Trophoblast cell (in vitro differentiated cells and primary cell): ENCODE data around the gene GABRR2.

Experiments used
- DNase-seq, 2 donors: peaks; one replicate each; pipeline ENCODE4 v3.0.0-alpha.2; 2016
- H2AFZ ChIP-seq: 2 replicates; pipeline ENCODE4 v1.6.1; 2013; ENCODE audit warnings: low read length, moderate library complexity, mild to moderate bottlenecking; ENCODE audit not compliant: insufficient read depth, poor library complexity
- H2AK5ac ChIP-seq: 2 replicates; pipeline ENCODE4 v1.6.1; 2013; ENCODE audit warnings: mild to moderate bottlenecking, low read length
- H2BK120ac ChIP-seq: 2 replicates; pipeline ENCODE4 v1.6.1; 2013; ENCODE audit warnings: low read length, mild to moderate bottlenecking, moderate library complexity; ENCODE audit not compliant: insufficient read depth, poor library complexity
- H2BK12ac ChIP-seq: 2 replicates; pipeline ENCODE4 v1.6.1; 2013; ENCODE audit warnings: mild to moderate bottlenecking, low read length, moderate library complexity
- H2BK5ac ChIP-seq: 2 replicates; pipeline ENCODE4 v1.6.1; 2013; ENCODE audit warnings: low read length, low read depth, moderate library complexity, mild to moderate bottlenecking; ENCODE audit not compliant: poor library complexity
- H3K14ac ChIP-seq: 2 replicates; pipeline ENCODE4 v1.6.1; 2013; ENCODE audit warnings: mild to moderate bottlenecking, low read length
- H3K18ac ChIP-seq: 2 replicates; pipeline ENCODE4 v1.6.1; 2013; ENCODE audit warnings: mild to moderate bottlenecking, low read length
- H3K23ac ChIP-seq: 2 replicates; pipeline ENCODE4 v1.6.1; 2013; ENCODE audit warnings: low read length
- H3K27ac ChIP-seq: 2 replicates; pipeline ENCODE4 v1.5.1; 2013; ENCODE audit warnings: low read depth, mild to moderate bottlenecking, inconsistent platforms, low read length, moderate library complexity
- H3K27me3 ChIP-seq: 2 replicates; pipeline ENCODE4 v1.6.1; 2013; ENCODE audit warnings: inconsistent platforms, mild to moderate bottlenecking, low read length, moderate library complexity; ENCODE audit not compliant: insufficient read depth
- H3K36me3 ChIP-seq, 2 experiments: 1 replicate in 1 of 2; 2 replicates in 1 of 2; pipeline ENCODE4 v1.6.1; 2013; ENCODE audit warnings: low read length in 2 of 2, mild to moderate bottlenecking in 2 of 2, moderate library complexity in 1 of 2; ENCODE audit not compliant: insufficient read depth in 2 of 2, control insufficient read depth in 1 of 2
- H3K4ac ChIP-seq: 2 replicates; pipeline ENCODE4 v1.6.1; 2013; ENCODE audit warnings: low read depth, mild to moderate bottlenecking, low read length, moderate library complexity
- H3K4me1 ChIP-seq, 2 experiments: 1 replicate in 1 of 2; 2 replicates in 1 of 2; pipeline ENCODE4 v1.6.1; 2013; ENCODE audit warnings: low read length in 2 of 2, mild to moderate bottlenecking in 2 of 2, moderate library complexity in 1 of 2; ENCODE audit not compliant: insufficient read depth in 2 of 2, control insufficient read depth in 1 of 2
- H3K4me2 ChIP-seq: 2 replicates; pipeline ENCODE4 v1.6.1; 2013; ENCODE audit warnings: inconsistent platforms, mild to moderate bottlenecking, low read length, moderate library complexity
- H3K4me3 ChIP-seq: 2 replicates; pipeline ENCODE4 v1.5.1; 2013; ENCODE audit warnings: mild to moderate bottlenecking, low read depth, low read length, inconsistent platforms
- H3K79me1 ChIP-seq: one replicate; pipeline ENCODE4 v1.6.1; 2013; ENCODE audit warnings: low read length
- H3K79me2 ChIP-seq: 2 replicates; pipeline ENCODE4 v1.6.1; 2013; ENCODE audit warnings: low read length, mild to moderate bottlenecking; ENCODE audit not compliant: control insufficient read depth, insufficient read depth, poor library complexity
- H3K9ac ChIP-seq: 2 replicates; pipeline ENCODE4 v1.6.1; 2013; ENCODE audit warnings: mild to moderate bottlenecking, low read length
- H3K9me3 ChIP-seq: 2 replicates; pipeline ENCODE4 v1.6.1; 2013; ENCODE audit warnings: low read depth, mild to moderate bottlenecking, control low read depth, inconsistent platforms, low read length; ENCODE audit not compliant: insufficient read depth
- H4K12ac ChIP-seq: 2 replicates; pipeline ENCODE4 v1.6.1; 2013; ENCODE audit warnings: low read depth, mild to moderate bottlenecking, low read length, moderate library complexity
- H4K8ac ChIP-seq: 2 replicates; pipeline ENCODE4 v1.6.1; 2013; ENCODE audit warnings: low read depth, mild to moderate bottlenecking, low read length, moderate library complexity
- H4K91ac ChIP-seq: one replicate; pipeline ENCODE4 v1.6.1; 2013; ENCODE audit warnings: low read depth, mild to moderate bottlenecking, low read length, moderate library complexity
- WGBS: extraction: QIAGEN DNeasy Blood & Tissue Kit; methylation state at CpG from one replicate; pipeline ENCODE4 v1.1.7; 2013; ENCODE audit warnings: missing lambda C conversion rate; ENCODE audit not compliant: insufficient read length, insufficient coverage; ENCODE audit errors: extremely low coverage; 5-methylcytosine and 5-hydroxymethylcytosine counted together

The GABRR2 gene

GRCh38 chr6:89216411-89216810 is 98.7 kb downstream of the GABRR2 start:
- Histone ChIP-seq H4K12ac (no peak overlapping the region), H3K79me2 (no peaks in the 10 kb centered on the region), H3K18ac (no peak overlapping the region), H3K9ac (no peak overlapping the region), H3K14ac (no peak overlapping the region), H2AK5ac (no peak overlapping the region), H2BK5ac (no peak overlapping the region), H3K4ac (no peak overlapping the region), H3K4me1 (no peaks in the 10 kb centered on the region), H2BK120ac (no peak overlapping the region), H3K9me3 (no peaks in the 10 kb centered on the region), H2AFZ (no peak overlapping the region), H3K36me3 (no peaks in the 10 kb centered on the region), H3K23ac (no peak overlapping the region), H4K8ac (no peak overlapping the region), H3K27ac (no peak overlapping the region), H3K79me1 (no peaks in the 10 kb centered on the region), H3K4me3 (no peak overlapping the region), H3K4me2 (no peak overlapping the region), H2BK12ac (no peak overlapping the region), H3K27me3 (no peaks in the 10 kb centered on the region), H4K91ac (no peak overlapping the region)
- no peak for DNase-seq
- WGBS, result no CpG with 5 or more reads among the region's 4 CpGs

- no peaks in the 10 kb centered on the region for H3K79me2 ChIP-seq
- no peak overlapping the region for H3K27ac ChIP-seq
- no peak overlapping the region for H3K14ac ChIP-seq
- no peak overlapping the region for H4K91ac ChIP-seq
- H3K4ac ChIP-seq, result no peak overlapping the region
- no peak for DNase-seq
- H3K23ac ChIP-seq, result no peak overlapping the region
- H3K36me3 ChIP-seq, result no peaks in the 10 kb centered on the region
- no peak overlapping the region for H3K4me3 ChIP-seq
- H3K18ac ChIP-seq, result no peak overlapping the region
- no peaks in the 10 kb centered on the region for H3K4me1 ChIP-seq
- H3K79me1 ChIP-seq, result no peaks in the 10 kb centered on the region
- H3K4me2 ChIP-seq, result no peak overlapping the region
- H4K8ac ChIP-seq, result no peak overlapping the region
- no peak overlapping the region for H2BK5ac ChIP-seq
- no peaks in the 10 kb centered on the region for H3K9me3 ChIP-seq
- H2AFZ ChIP-seq, result no peak overlapping the region
- H3K27me3 ChIP-seq, result no peaks in the 10 kb centered on the region
- no peak overlapping the region for H2BK120ac ChIP-seq
- no peak overlapping the region for H4K12ac ChIP-seq
- H2AK5ac ChIP-seq, result no peak overlapping the region
- H3K9ac ChIP-seq, result no peak overlapping the region
- no peak overlapping the region for H2BK12ac ChIP-seq
Observed at GRCh38 chr6:89215391-89215790, 99.7 kb downstream of the GABRR2 start.

GRCh38 chr6:89214197-89214596 is 100.9 kb downstream of the GABRR2 start:
- Histone ChIP-seq H3K36me3 (no peaks in the 10 kb centered on the region), H4K12ac (no peak overlapping the region), H3K79me2 (no peaks in the 10 kb centered on the region), H3K9ac (no peak overlapping the region), H3K23ac (no peak overlapping the region), H3K27me3 (no peaks in the 10 kb centered on the region), H3K27ac (no peak overlapping the region), H3K79me1 (no peaks in the 10 kb centered on the region), H4K8ac (no peak overlapping the region), H2BK12ac (no peak overlapping the region), H3K14ac (no peak overlapping the region), H4K91ac (no peak overlapping the region), H3K9me3 (no peaks in the 10 kb centered on the region), H2BK120ac (no peak overlapping the region), H3K18ac (no peak overlapping the region), H3K4me2 (no peak overlapping the region), H3K4ac (no peak overlapping the region), H2AK5ac (no peak overlapping the region), H3K4me3 (no peak overlapping the region), H3K4me1 (no peaks in the 10 kb centered on the region), H2AFZ (no peak overlapping the region), H2BK5ac (no peak overlapping the region)
- no peak for DNase-seq

- no peak overlapping the region for H2BK120ac ChIP-seq
- no peaks in the 10 kb centered on the region for H3K27me3 ChIP-seq
- H3K23ac ChIP-seq, result no peak overlapping the region
- no peak for DNase-seq
- no peak overlapping the region for H3K4ac ChIP-seq
- no peaks in the 10 kb centered on the region for H3K4me1 ChIP-seq
- no peak overlapping the region for H4K8ac ChIP-seq
- no peak overlapping the region for H2AK5ac ChIP-seq
- no peak overlapping the region for H3K27ac ChIP-seq
- no peak overlapping the region for H2AFZ ChIP-seq
- no peaks in the 10 kb centered on the region for H3K36me3 ChIP-seq
- no peak overlapping the region for H3K18ac ChIP-seq
- no peaks in the 10 kb centered on the region for H3K79me2 ChIP-seq
- no peak overlapping the region for H3K4me2 ChIP-seq
- no peaks in the 10 kb centered on the region for H3K9me3 ChIP-seq
- no peaks in the 10 kb centered on the region for H3K79me1 ChIP-seq
- H3K14ac ChIP-seq, result no peak overlapping the region
- H3K9ac ChIP-seq, result no peak overlapping the region
- no peak overlapping the region for H4K91ac ChIP-seq
- H2BK5ac ChIP-seq, result no peak overlapping the region
- H3K4me3 ChIP-seq, result no peak overlapping the region
- H2BK12ac ChIP-seq, result no peak overlapping the region
- no CpG with 5 or more reads among the region's 5 CpGs for WGBS
- H4K12ac ChIP-seq, result no peak overlapping the region
Observed at GRCh38 chr6:89212472-89212871, 102.6 kb downstream of the GABRR2 start.

GRCh38 chr6:89209457-89209856 is 105.6 kb downstream of the GABRR2 start:
- no peak overlapping the region for H3K4ac ChIP-seq
- no peak overlapping the region for H2BK5ac ChIP-seq
- H3K23ac ChIP-seq, result no peak overlapping the region
- no peak overlapping the region for H3K9ac ChIP-seq
- H2AK5ac ChIP-seq, result no peak overlapping the region
- no peaks in the 10 kb centered on the region for H3K79me2 ChIP-seq
- H3K79me1 ChIP-seq, result no peaks in the 10 kb centered on the region
- H3K14ac ChIP-seq, result no peak overlapping the region
- no peak overlapping the region for H4K8ac ChIP-seq
- no peak overlapping the region for H2BK12ac ChIP-seq
- H3K4me3 ChIP-seq, result no peak overlapping the region
- no CpG with 5 or more reads among the region's 6 CpGs for WGBS
- no peaks in the 10 kb centered on the region for H3K27me3 ChIP-seq
- DNase-seq, result no peak
- H3K9me3 ChIP-seq, result no peaks in the 10 kb centered on the region
- H4K91ac ChIP-seq, result no peak overlapping the region
- H3K36me3 ChIP-seq, result no peaks in the 10 kb centered on the region
- no peak overlapping the region for H3K27ac ChIP-seq
- H3K18ac ChIP-seq, result no peak overlapping the region
- H2BK120ac ChIP-seq, result no peak overlapping the region
- H4K12ac ChIP-seq, result no peak overlapping the region
- no peak overlapping the region for H3K4me2 ChIP-seq
- no peaks in the 10 kb centered on the region for H3K4me1 ChIP-seq
- no peak overlapping the region for H2AFZ ChIP-seq
